ENCODE data around the gene FHIT.
A peak's percentile ranks its signal among the peaks of the same experiment; 100 is the strongest.

Gene FHIT

GRCh38 chr3:61251174-61251972 is at the start of gene FHIT:
TSS of gene FHIT (minus strand) at chr3:61251452.
- DNase-seq = peak; percentile 38

- no peak for DNase-seq
These were observed 49.5 kb upstream of the FHIT start for GRCh38 chr3:61300786-61301185.

GRCh38 chr3:61300006-61300380 is 48.7 kb upstream of the FHIT start:
- DNase-seq = no peak

GRCh38 chr3:61299343-61300005 is 48.2 kb upstream of the FHIT start:
- no peak for DNase-seq

- no peak for DNase-seq
These were observed 46.6 kb upstream of the FHIT start for GRCh38 chr3:61297821-61298220.

GRCh38 chr3:61288446-61288845 is 37.2 kb upstream of the FHIT start:
- DNase-seq = no peak

- DNase-seq = no peak
These were observed 32.6 kb upstream of the FHIT start for GRCh38 chr3:61283876-61284275.

GRCh38 chr3:61278713-61279112 is 27.5 kb upstream of the FHIT start:
- DNase-seq = no peak

- DNase-seq = no peak
These were observed 26.2 kb upstream of the FHIT start for GRCh38 chr3:61277411-61277810.

GRCh38 chr3:61269435-61269834 is 18.2 kb upstream of the FHIT start:
- no peak for DNase-seq

GRCh38 chr3:61268644-61269043 is 17.4 kb upstream of the FHIT start:
- no peak for DNase-seq

GRCh38 chr3:61264281-61264680 is 13.0 kb upstream of the FHIT start:
- DNase-seq = no peak

- DNase-seq = no peak
These were observed 5.9 kb upstream of the FHIT start for GRCh38 chr3:61257148-61257547.

GRCh38 chr3:61253756-61254155 is 2.5 kb upstream of the FHIT start:
- DNase-seq = no peak

- DNase-seq = no peak
These were observed 1.6 kb upstream of the FHIT start for GRCh38 chr3:61252836-61253235.

- no peak for DNase-seq
These were observed 473 bp downstream of the FHIT start for GRCh38 chr3:61250784-61251173.

- DNase-seq = no peak
These were observed 2.8 kb downstream of the FHIT start for GRCh38 chr3:61248496-61248895.

GRCh38 chr3:61247191-61247590 is 4.1 kb downstream of the FHIT start:
- DNase-seq = no peak

GRCh38 chr3:61239871-61240270 is 11.4 kb downstream of the FHIT start:
- DNase-seq = peak; percentile 54

GRCh38 chr3:61237858-61238257 is 13.4 kb downstream of the FHIT start:
- no peak for DNase-seq

- DNase-seq = no peak
These were observed 14.7 kb downstream of the FHIT start for GRCh38 chr3:61236556-61236955.

- DNase-seq = no peak
These were observed 17.5 kb downstream of the FHIT start for GRCh38 chr3:61233746-61234145.

- no peak for DNase-seq
These were observed 19.6 kb downstream of the FHIT start for GRCh38 chr3:61231693-61232092.

GRCh38 chr3:61227799-61228198 is 23.5 kb downstream of the FHIT start:
- DNase-seq = no peak

Measured in NCI-H2029 treated with DMSO at 0.1 percent for 48 hours (cell line).